GM13977 (cell line): ENCODE data around the gene AMFR.

Experiments
- DNase-seq: peaks from one replicate; pipeline ENCODE4 v3.0.0; 2012; ENCODE audit warnings: low spot score
- CTCF ChIP-seq: IDR thresholded peaks from 2 replicates; pipeline ENCODE4 v1.5.1; 2012; ENCODE audit warnings: mild to moderate bottlenecking, control low read depth; ENCODE audit not compliant: insufficient read depth; ENCODE audit errors: extremely low read depth, missing control alignments
- in situ Hi-C: fragments of 300-500 bp; cut with MboI; formaldehyde crosslinking; loops from one replicate; pipeline ENCODE4 v1.12.0; 2022; ENCODE audit warnings: low sequenced_read_pairs, low pct_unique_long_range_greater_than_20kb, mixed read lengths, inconsistent platforms; ENCODE audit not compliant: unreplicated experiment

Gene AMFR

GRCh38 chr16:56341656-56342399, 83.5 kb downstream of the AMFR start:
- TF ChIP-seq CTCF: no peak
- in situ Hi-C loops: no loop called here
- DNase-seq: no peak

DNA sequence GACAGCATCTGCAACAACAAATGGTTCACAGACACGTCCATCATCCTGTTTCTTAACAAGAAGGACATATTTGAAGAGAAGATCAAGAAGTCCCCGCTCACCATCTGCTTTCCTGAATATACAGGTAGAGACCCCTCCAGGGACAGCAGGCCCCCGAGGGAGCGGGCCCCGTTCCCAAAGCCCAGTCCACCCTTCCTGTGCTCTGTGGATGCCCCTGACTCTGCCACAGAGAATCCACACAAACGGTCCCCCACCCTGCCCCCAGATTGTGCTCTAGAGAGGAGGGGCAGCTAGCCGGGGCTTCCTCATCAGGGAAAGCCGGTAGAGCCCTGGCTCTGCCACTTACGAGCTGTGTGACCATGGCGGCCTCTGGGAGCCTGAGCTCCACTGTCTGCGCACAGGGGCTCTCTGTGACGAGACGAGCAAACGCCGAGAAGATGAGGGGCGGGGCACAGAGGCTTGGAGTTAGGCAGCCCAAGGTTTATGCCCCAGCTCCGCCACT, 84.4 kb downstream of the AMFR start:
- in situ Hi-C loops: no loop called here
- no peak for DNase-seq

DNA sequence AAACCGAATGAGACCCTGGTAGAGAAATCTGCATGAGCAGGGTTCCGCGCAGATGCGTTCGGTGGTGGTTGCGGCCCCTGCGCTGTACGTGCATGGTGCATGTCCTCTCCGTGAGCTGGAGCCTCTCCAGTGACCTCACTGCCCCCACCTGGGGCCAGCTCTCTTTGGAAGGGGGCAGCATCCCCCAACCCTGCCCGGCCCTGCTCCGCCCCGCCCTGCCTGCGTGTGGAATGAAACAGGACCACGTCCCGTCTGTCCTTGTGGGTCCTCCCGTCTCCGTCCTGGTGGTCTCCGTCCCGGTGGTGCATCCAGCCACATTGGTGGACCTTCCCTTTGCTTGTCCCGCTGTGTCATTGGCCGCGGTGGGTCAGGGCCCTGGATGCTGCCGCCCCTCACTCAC, 84.9 kb downstream of the AMFR start:
- DNase-seq: no peak
- TF ChIP-seq CTCF: no peak
- in situ Hi-C loops: no loop called here

More for the DNA sequence above, 84.4 kb downstream of the AMFR start:
- TF ChIP-seq CTCF: no peak

DNA sequence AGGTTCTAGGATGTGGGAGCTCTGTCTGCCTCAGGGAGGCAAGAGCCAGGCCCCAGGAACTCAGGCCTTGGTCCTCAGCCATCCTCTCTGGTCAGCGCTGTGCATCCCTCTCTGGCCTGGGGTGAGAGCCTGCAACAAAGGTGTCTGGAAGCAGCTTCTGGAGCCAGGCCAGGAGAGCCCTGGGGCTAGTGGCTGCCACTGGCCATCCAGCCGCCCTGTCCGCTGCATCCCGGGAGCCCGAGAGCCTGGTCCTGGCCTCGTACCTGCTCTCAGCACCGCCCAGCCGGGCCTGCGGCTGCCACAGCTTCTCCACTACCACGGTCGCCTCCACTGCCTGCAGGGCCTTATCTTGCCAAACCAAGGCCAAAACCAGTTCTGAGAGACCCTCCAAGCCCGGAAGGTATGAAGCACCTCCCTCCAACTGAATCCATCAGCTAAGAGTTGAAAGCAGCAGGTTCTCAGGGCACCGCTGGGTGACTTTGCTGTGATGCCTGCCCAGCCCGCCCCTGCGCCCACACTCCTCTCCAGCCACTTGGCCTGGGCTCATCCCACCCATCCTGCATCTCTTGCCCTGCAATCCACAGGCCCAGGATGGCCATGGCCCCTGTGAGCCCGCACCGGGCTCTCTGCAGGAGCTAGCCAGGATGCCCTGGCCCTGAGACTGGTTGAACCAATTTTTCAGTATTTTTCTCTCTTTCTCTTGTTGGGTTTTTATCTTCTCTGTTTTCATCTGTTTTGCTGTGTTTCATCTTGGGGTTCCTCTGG, 85.7 kb downstream of the AMFR start:
- in situ Hi-C loops: no loop called here
- no peak for TF ChIP-seq CTCF
- no peak for DNase-seq

DNA sequence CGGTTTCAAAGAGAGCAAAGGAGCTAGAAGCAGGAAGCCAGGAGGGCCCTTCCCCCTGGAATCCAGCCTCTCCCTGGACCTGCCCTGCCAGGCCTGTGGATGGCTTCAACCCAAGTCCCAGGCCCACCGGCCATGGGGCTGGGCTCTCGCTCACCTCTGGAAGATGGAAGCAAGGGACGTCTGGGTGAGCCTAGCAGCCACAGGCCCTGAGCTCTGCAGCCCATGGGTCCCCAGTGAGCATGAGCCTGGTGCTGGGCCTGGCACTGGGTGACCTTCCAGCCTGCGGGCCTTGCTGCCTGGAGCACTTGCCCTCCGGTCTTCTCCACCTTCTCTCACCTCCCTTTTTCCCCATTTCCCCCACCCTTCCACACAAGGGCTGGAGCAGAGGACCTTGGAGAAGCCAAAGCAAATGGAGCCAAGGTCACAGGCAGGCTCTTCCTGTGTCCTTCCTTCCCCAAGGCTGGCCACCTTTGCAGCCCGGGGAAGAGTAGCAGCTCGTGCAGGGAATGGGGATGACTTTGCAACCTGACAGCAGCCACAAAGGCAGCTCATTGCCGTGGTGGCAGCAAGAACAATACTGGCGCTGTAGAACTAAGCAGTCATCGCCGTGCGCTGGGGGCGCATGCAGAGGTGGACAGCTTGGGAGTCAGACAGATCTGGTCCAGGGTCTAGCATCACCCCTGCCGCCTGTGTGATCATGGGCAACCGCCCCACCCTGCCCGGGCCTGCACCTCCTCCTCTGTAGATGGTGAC, 86.6 kb downstream of the AMFR start:
- in situ Hi-C loops: no loop called here
- DNase-seq: no peak

More for the DNA sequence above, 86.6 kb downstream of the AMFR start:
- TF ChIP-seq CTCF: no peak
